GM10248 (cell line): Measurements from ENCODE around the gene DUSP22.

ENCODE experiments used
- CTCF ChIA-PET: fragments of 300-600 bp; sonication (Branson Sonifier 250); formaldehyde crosslinking; extraction: SDS; loops from one replicate; lab custom pipeline; 2021; ENCODE audit warnings: antibody characterized with exemption; lab: Yijun Ruan, JAX
- POLR2A ChIA-PET: fragments of 350-650 bp; sonication (Branson Sonifier 250); formaldehyde crosslinking; extraction: SDS; loops from one replicate; lab custom pipeline; 2020; ENCODE audit warnings: antibody characterized with exemption; lab: Yijun Ruan, JAX
- DNase-seq: peaks from one replicate; pipeline ENCODE4 v3.0.0; 2012; ENCODE audit errors: extremely low spot score
- TF ChIP-seq, protein P1 (sequence below): IDR thresholded peaks from 2 replicates; pipeline ENCODE4 v1.5.1; 2012; ENCODE audit warnings: mild to moderate bottlenecking, low read depth; ENCODE audit errors: extremely low read depth, missing control alignments, control extremely low read depth

The DUSP22 gene

DNA sequence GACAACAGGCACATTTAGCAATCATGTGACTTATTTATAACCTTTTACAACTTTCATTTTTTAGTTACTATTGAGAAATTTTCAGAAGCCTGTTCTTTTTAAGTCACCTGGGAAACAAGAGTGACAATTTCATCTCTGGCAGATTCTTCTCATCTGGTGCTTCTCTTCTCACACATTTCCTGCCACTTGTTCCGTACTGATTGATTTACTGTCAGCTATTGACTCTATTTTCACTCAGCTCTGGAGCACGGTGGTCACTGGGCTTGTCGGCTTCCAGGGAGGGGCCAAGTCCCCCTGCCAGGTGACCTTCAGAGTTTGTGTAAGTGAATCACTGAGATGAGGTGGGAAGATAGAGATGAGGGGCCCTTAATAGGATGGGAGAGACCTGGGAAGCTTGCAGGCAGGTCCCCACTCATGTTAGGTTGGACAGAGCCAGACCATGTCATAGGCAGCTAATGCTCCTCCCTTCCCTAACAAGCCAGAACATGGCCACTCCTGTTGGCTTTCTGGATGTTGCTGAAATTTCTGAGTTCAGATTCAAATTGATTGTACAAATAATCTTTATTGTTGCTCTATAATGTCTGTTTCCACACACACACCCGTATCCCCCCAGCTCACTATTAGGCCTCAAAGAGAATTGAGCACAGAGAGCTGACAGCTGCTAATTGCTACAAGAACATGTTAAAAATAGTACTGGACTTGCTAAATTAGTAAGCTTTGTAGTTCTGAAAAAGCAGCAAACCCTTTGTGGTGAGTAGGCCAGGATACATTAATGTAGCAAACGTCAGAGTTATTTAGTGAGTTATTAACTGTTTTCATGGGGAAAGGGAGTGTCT, 13.3 kb downstream of the DUSP22 start:
- DNase-seq = peak; percentile 93
- TF ChIP-seq, protein P1, sequence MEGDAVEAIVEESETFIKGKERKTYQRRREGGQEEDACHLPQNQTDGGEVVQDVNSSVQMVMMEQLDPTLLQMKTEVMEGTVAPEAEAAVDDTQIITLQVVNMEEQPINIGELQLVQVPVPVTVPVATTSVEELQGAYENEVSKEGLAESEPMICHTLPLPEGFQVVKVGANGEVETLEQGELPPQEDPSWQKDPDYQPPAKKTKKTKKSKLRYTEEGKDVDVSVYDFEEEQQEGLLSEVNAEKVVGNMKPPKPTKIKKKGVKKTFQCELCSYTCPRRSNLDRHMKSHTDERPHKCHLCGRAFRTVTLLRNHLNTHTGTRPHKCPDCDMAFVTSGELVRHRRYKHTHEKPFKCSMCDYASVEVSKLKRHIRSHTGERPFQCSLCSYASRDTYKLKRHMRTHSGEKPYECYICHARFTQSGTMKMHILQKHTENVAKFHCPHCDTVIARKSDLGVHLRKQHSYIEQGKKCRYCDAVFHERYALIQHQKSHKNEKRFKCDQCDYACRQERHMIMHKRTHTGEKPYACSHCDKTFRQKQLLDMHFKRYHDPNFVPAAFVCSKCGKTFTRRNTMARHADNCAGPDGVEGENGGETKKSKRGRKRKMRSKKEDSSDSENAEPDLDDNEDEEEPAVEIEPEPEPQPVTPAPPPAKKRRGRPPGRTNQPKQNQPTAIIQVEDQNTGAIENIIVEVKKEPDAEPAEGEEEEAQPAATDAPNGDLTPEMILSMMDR = no peak
- ChIA-PET CTCF (interaction anchor here (0.9 to 23.8 kb wide), 13 partner anchors 9 to 117 kb away, joined by 3 to 420 read pairs (median 6); no protein-coding TSS in a partner anchor), POLR2A (interaction anchor here (0.8 to 1.3 kb wide), 14 partner anchors 9 to 97 kb away, joined by 3 to 6 read pairs (median 4); partner anchors contain the start of gene IRF4)

GRCh38 chr6:306641-307061, 14.4 kb downstream of the DUSP22 start:
- CTCF ChIA-PET = interaction anchor here (0.9 to 23.8 kb wide), 6 partner anchors 10 to 89 kb away, joined by 3 to 420 read pairs (median 22); no protein-coding TSS in a partner anchor
- no peak for DNase-seq
- TF ChIP-seq, protein P1 = no peak
- POLR2A ChIA-PET = interaction anchor here (1.0 to 1.2 kb wide), 2 partner anchors 10 to 77 kb away, joined by 3 read pairs; no protein-coding TSS in a partner anchor

DNA sequence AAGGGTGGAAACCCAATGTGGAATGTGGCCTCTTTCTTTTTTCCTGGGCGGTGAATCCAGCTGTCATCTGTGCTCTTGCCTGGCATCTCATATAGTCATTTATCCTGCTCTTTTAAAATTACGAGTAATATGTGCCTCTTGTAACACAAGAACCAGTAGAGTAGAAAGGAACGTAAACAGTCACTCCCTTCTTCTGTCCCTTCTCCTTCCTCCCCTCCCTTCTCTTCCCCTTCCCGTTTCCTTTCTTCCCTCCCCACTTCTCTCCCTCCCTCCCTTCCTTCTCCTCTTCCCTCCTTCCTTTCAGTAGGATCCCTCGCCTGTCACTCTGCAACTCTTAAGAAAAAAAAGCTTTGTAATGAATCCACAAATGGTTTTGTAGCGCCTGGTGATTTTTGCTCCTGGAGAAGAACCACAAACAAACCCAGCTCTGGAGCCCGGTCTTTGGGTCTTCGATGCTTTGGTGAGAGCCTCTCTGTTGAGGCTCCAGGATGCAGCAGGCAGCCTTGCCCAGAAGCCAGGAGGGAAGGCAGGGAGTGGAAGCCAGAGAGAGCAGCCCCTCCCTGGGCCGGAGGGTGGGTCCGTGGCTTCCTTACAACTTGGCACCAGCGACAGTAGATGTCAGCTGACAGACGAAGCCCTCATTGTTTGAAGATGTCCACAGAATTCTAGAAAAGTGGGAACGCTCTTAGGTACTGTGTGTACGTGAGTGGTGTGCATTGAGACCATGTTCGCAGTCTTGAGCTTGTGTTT, 15.0 kb downstream of the DUSP22 start:
- ChIA-PET CTCF (interaction anchor here (0.9 to 23.8 kb wide), 10 partner anchors 10 to 93 kb away, joined by 3 to 420 read pairs (median 18); no protein-coding TSS in a partner anchor), POLR2A (interaction anchor here (0.7 kb wide), 1 partner anchor 84 kb away, joined by 3 read pairs; the partner anchor contains the start of gene IRF4)
- no peak for DNase-seq
- TF ChIP-seq, protein P1 = no peak

GRCh38 chr6:307874-308273, 15.6 kb downstream of the DUSP22 start:
- CTCF ChIA-PET = interaction anchor here (1.0 to 23.8 kb wide), 11 partner anchors 8 to 92 kb away, joined by 3 to 420 read pairs (median 17); no protein-coding TSS in a partner anchor
- DNase-seq = no peak
- TF ChIP-seq, protein P1 = no peak
- POLR2A ChIA-PET = interaction anchor here (0.7 kb wide), 1 partner anchor 84 kb away, joined by 3 read pairs; the partner anchor contains the start of gene IRF4

DNA sequence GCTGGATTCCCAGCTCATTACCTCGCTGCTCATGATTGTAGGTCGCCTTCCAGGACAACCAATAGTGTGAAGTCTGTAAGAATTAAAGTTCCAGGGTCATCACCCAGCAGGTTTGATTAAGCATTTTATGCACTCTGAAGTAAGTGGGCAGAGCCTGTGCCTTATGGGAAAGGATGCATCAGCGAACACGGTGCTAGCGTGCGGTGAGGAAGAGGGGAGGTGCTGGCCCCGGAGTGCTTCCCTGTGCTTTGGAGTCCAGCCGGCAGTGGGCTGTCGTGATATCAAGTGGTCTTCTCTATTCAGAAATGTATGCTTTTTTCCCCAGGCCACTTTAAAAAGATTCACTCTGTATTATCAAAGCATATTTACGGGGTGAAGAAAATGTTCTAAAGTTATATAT, 16.0 kb downstream of the DUSP22 start:
- ChIA-PET CTCF (interaction anchor here (0.8 to 23.8 kb wide), 13 partner anchors 9 to 116 kb away, joined by 3 to 420 read pairs (median 10); no protein-coding TSS in a partner anchor), POLR2A (interaction anchor here (0.7 to 1.0 kb wide), 2 partner anchors 10 to 83 kb away, joined by 3 read pairs; partner anchors contain the start of gene IRF4)
- DNase-seq = no peak
- TF ChIP-seq, protein P1 = no peak

DNA sequence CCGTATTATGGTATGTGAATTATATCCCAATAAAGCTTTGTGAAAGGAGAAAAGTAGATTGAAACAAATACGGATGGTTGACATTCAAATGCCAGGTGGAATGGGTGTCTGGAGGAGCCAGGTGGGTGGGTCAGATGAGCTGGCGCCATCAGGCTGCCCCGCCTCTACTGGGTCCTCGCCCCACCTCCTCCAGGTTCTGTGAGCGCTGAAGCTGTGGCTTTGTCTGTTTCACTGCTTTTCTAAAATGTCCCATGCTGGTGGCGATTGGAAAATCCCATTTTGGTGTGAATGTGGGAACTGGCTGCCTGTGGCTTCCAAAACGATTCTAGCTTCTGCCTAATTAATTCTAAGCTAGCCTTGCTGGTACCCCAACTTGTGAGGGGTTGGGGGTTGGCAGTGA, 16.5 kb downstream of the DUSP22 start:
- TF ChIP-seq, protein P1 = no peak
- DNase-seq = no peak
- ChIA-PET POLR2A (interaction anchor here (1.0 to 1.6 kb wide), 2 partner anchors 10 to 83 kb away, joined by 3 to 8 read pairs; partner anchors contain the start of gene IRF4), CTCF (interaction anchor here (0.8 to 23.8 kb wide), 12 partner anchors 9 to 117 kb away, joined by 3 to 420 read pairs (median 9); no protein-coding TSS in a partner anchor)
